Breast epithelium (tissue), 4 donors: ENCODE measurements around the gene MALL. TPM values are rescaled to one million over a fixed set of nuclear protein-coding genes. Genes with fewer than 3 reads are reported as not detected.
"Not testable (repeated sequence)": the region's sequence is repeated elsewhere in the genome, so short reads cannot be mapped to it uniquely, and the experiment has no call there.

Experiments
- DNase-seq, 2 donors: peaks; one replicate each; pipeline ENCODE4 v3.0.0-alpha.2; 2019; ENCODE audit warnings: low spot score in 2 of 2
- H3K27ac ChIP-seq, 2 donors: fragments of 200-600 bp; sonication (generic) in 1 of 2; one replicate each; pipeline ENCODE4 v1.5.1; 2016 to 2019; ENCODE audit warnings: mild to moderate bottlenecking in 1 of 2
- H3K27me3 ChIP-seq, 2 donors: fragments of 200-600 bp; sonication (generic) in 1 of 2; one replicate each; pipeline versions ENCODE4 v1.5.1 to v1.6.0; 2017 to 2019; ENCODE audit warnings: control low read depth in 1 of 2, mild to moderate bottlenecking in 1 of 2
- H3K36me3 ChIP-seq: fragments of 200-600 bp; one replicate; pipeline ENCODE4 v1.5.1; 2019
- H3K4me1 ChIP-seq, 2 donors: fragments of 200-600 bp; sonication (generic); one replicate each; pipeline ENCODE4 v1.5.1; 2016 to 2019; ENCODE audit warnings: control low read depth in 1 of 2
- H3K4me3 ChIP-seq, 3 donors: fragments of 200-600 bp; sonication (generic); 1 replicate in 2 of 3; 2 replicates in 1 of 3; pipeline ENCODE4 v1.5.1; 2016 to 2019; ENCODE audit warnings: mild to moderate bottlenecking in 3 of 3, moderate library complexity in 2 of 3
- H3K9me3 ChIP-seq, 2 donors: fragments of 200-600 bp; sonication (generic) in 1 of 2; one replicate each; pipeline ENCODE4 v1.5.1; 2016 to 2019; ENCODE audit warnings: control low read depth in 1 of 2
- intact Hi-C: fragments of 100-400 bp; cut with DNase I; formaldehyde crosslinking; loops from one replicate; pipeline ENCODE4 v1.15.1; 2023; ENCODE audit warnings: low total_unique reads
- total RNA-seq, 3 donors: library from RNA; depleted of rRNA; stranded (reverse); fragments of >200 nt; gene quantifications; one replicate each; pipeline ENCODE4 v1.1.0, GENCODE V29; 2016

The MALL gene
- total RNA-seq, 3 donors from 2014 or later, result 6.2 to 19.6 (median 9.2) TPM

GRCh38 chr2:110052166-110052565 lies 63.5 kb downstream of the MALL start:
- H3K4me1 ChIP-seq, intact Hi-C loops, H3K9me3 ChIP-seq, DNase-seq, H3K27ac ChIP-seq, H3K4me3 ChIP-seq, H3K36me3 ChIP-seq, H3K27me3 ChIP-seq: not testable (repeated sequence)

- H3K4me1 ChIP-seq, intact Hi-C loops, H3K4me3 ChIP-seq, H3K27ac ChIP-seq, H3K27me3 ChIP-seq, H3K36me3 ChIP-seq, H3K9me3 ChIP-seq, DNase-seq: not testable (repeated sequence)
Observed at GRCh38 chr2:110050222-110050621, 65.4 kb downstream of the MALL start.

- H3K27me3 ChIP-seq, intact Hi-C loops, DNase-seq, H3K4me1 ChIP-seq, H3K4me3 ChIP-seq, H3K36me3 ChIP-seq, H3K27ac ChIP-seq, H3K9me3 ChIP-seq: not testable (repeated sequence)
Observed at GRCh38 chr2:110049769-110050168, 65.9 kb downstream of the MALL start.

- H3K36me3 ChIP-seq, H3K27me3 ChIP-seq, H3K4me3 ChIP-seq, H3K27ac ChIP-seq, intact Hi-C loops, DNase-seq, H3K4me1 ChIP-seq, H3K9me3 ChIP-seq: not testable (repeated sequence)
Observed at GRCh38 chr2:110048255-110049197, 67.1 kb downstream of the MALL start.

GRCh38 chr2:110047225-110047624 lies 68.4 kb downstream of the MALL start:
- H3K36me3 ChIP-seq, intact Hi-C loops, H3K27me3 ChIP-seq, H3K27ac ChIP-seq, H3K4me1 ChIP-seq, H3K9me3 ChIP-seq, H3K4me3 ChIP-seq, DNase-seq: not testable (repeated sequence)

GRCh38 chr2:110041941-110042660 lies 73.5 kb downstream of the MALL start:
- H3K27ac ChIP-seq, H3K27me3 ChIP-seq, H3K4me3 ChIP-seq, H3K9me3 ChIP-seq, H3K36me3 ChIP-seq, DNase-seq, H3K4me1 ChIP-seq, intact Hi-C loops: not testable (repeated sequence)

- intact Hi-C loops, H3K4me3 ChIP-seq, H3K36me3 ChIP-seq, H3K27me3 ChIP-seq, H3K4me1 ChIP-seq, H3K9me3 ChIP-seq, DNase-seq, H3K27ac ChIP-seq: not testable (repeated sequence)
Observed at GRCh38 chr2:110037336-110037735, 78.3 kb downstream of the MALL start.

- intact Hi-C loops, result not testable (repeated sequence)
Observed at GRCh38 chr2:110035384-110035783, 80.2 kb downstream of the MALL start.

GRCh38 chr2:110034935-110035334 lies 80.7 kb downstream of the MALL start:
- H3K9me3 ChIP-seq, H3K27me3 ChIP-seq, intact Hi-C loops, DNase-seq, H3K36me3 ChIP-seq, H3K4me1 ChIP-seq, H3K27ac ChIP-seq, H3K4me3 ChIP-seq: not testable (repeated sequence)

More at GRCh38 chr2:110035384-110035783, 80.2 kb downstream of the MALL start:
- H3K9me3 ChIP-seq, H3K27ac ChIP-seq, H3K27me3 ChIP-seq, H3K4me1 ChIP-seq, H3K4me3 ChIP-seq, H3K36me3 ChIP-seq, DNase-seq: not testable (repeated sequence)

Other genes starting within 250 kb of the MALL start
- gene LIMS3, start 217.1 kb downstream of the MALL start, total RNA-seq, result 1 to 10 TPM; 1.6 to 6.6 (median 1.6) TPM
- gene NPHP1, start 89.2 kb upstream of the MALL start, total RNA-seq, result 10 to 100 TPM in 1 of 3 donors, 1 to 10 TPM in 2; 5.4 to 15.4 (median 7.2) TPM
- gene MTLN, start 96.7 kb upstream of the MALL start, total RNA-seq, result 10 to 100 TPM; 68.2 to 88.3 (median 69.9) TPM